ENCODE data around the gene CIT.

CIT gene

DNA sequence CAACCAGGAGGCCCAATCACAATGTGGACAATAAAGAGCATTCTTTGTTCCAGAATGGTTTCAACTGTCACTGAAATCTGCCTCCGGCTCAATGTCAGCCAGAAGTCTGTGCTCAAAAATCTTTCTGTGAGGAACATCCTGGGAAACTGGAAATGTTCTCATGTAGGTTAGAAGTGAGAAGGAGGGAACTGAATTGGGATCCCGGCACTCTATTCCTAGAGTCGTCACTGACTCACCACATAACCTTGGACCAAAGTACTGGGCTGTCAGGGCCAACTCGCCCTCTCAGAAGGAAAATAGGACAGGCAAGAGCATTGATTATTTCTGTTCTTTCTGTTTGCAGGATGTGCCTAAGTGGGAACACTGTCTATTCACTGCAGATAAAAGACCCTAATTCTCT, 151.6 kb downstream of the CIT start:
- Histone ChIP-seq H3K27ac (ENCODE audit: insufficient read depth, low read depth, low read length, poor library complexity, severe bottlenecking) (no peak overlapping the region), H3K27me3 (ENCODE audit: control insufficient read depth, insufficient read depth, low read length, poor library complexity, severe bottlenecking) (no peaks in the 10 kb centered on the region), H3K9me3 (ENCODE audit: control insufficient read depth, low read length) (no peaks in the 10 kb centered on the region), H3K4me3 (ENCODE audit: insufficient read depth, low read depth, low read length) (no peak overlapping the region), H3K36me3 (ENCODE audit: control insufficient read depth, insufficient read depth, low read length) (peaks cover 3% of the 10 kb centered on the region), H3K4me1 (ENCODE audit: control insufficient read depth, insufficient read depth, low read length) (no peaks in the 10 kb centered on the region)
- WGBS, 2 experiments = 95 to 97% methylated on average over 4 of the region's 4 CpGs

DNA sequence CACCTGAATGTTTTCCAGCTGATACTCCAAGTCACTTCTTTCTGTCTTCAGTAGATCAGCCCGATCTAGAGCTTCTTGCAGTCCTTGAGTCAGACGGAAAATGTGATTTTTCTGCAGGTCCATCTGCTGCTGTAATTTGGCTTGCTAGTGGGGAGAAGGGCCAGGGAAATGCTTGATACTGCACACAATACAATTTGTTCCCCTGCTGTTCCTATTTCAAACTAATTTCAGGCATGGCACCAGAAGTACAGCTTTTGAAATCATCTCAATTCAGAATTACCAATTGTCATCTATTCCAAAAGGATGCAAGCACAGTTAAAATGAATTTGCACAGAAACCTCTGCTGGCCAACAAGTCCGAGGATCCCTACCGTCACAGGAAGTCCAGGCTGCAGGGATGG, 155.8 kb downstream of the CIT start:
- peaks cover 24% of the 10 kb centered on the region for H3K36me3 ChIP-seq (ENCODE audit: control insufficient read depth, insufficient read depth, low read length)
- 94 to 95% methylated on average over 4 of the region's 4 CpGs for WGBS, 2 experiments
- H3K9me3 ChIP-seq (ENCODE audit: control insufficient read depth, low read length) = no peaks in the 10 kb centered on the region
- no peaks in the 10 kb centered on the region for H3K4me1 ChIP-seq (ENCODE audit: control insufficient read depth, insufficient read depth, low read length)
- H3K27me3 ChIP-seq (ENCODE audit: control insufficient read depth, insufficient read depth, low read length, poor library complexity, severe bottlenecking) = no peaks in the 10 kb centered on the region
- no peak overlapping the region for H3K27ac ChIP-seq (ENCODE audit: insufficient read depth, low read depth, low read length, poor library complexity, severe bottlenecking)
- H3K4me3 ChIP-seq (ENCODE audit: insufficient read depth, low read depth, low read length) = no peak overlapping the region

DNA sequence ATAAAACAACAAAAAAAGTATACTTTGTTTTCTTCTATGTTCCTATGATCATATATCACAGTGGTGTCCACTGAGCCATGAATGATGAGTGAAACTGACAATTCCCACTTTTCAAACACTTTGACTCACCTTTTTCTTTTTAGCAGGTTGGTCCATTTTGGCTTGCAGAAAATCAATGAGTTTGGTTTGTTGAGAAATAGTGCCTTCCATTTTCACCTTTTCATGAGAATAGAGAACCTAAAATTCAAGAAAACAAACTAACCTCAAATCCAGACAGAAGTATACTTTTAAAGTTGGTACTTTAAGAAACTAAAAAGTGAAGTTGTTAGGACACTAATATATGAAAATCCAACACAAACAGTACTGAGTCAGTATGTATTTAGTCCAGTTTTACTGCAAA, 156.8 kb downstream of the CIT start:
- H3K27ac ChIP-seq (ENCODE audit: insufficient read depth, low read depth, low read length, poor library complexity, severe bottlenecking) = no peak overlapping the region
- H3K36me3 ChIP-seq (ENCODE audit: control insufficient read depth, insufficient read depth, low read length) = peaks cover 24% of the 10 kb centered on the region
- H3K9me3 ChIP-seq (ENCODE audit: control insufficient read depth, low read length) = no peaks in the 10 kb centered on the region
- H3K27me3 ChIP-seq (ENCODE audit: control insufficient read depth, insufficient read depth, low read length, poor library complexity, severe bottlenecking) = no peaks in the 10 kb centered on the region
- H3K4me1 ChIP-seq (ENCODE audit: control insufficient read depth, insufficient read depth, low read length) = no peaks in the 10 kb centered on the region
- no peak overlapping the region for H3K4me3 ChIP-seq (ENCODE audit: insufficient read depth, low read depth, low read length)

DNA sequence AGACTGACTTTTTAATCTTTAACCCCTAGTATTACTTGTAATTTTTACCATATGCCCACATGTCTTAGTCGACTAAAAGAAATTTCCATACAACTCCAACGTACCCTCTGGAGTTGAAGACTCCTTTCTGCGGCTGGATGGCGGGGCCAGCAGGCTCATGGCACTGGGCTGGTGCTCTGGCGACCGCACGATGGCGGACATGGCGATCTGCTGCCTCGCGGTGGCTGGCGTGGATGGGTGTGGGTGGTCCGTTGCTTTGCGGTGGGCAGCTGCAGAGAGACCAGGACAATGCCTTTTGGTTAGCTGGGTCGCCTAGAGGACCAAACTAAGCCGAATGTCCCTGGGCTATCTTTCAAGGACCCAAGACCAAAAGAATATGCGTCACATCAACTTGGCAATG, 159.0 kb downstream of the CIT start:
- Histone ChIP-seq H3K27me3 (ENCODE audit: control insufficient read depth, insufficient read depth, low read length, poor library complexity, severe bottlenecking) (no peaks in the 10 kb centered on the region), H3K4me3 (ENCODE audit: insufficient read depth, low read depth, low read length) (no peak overlapping the region), H3K9me3 (ENCODE audit: control insufficient read depth, low read length) (no peaks in the 10 kb centered on the region), H3K36me3 (ENCODE audit: control insufficient read depth, insufficient read depth, low read length) (peaks cover 39% of the 10 kb centered on the region), H3K27ac (ENCODE audit: insufficient read depth, low read depth, low read length, poor library complexity, severe bottlenecking) (no peak overlapping the region), H3K4me1 (ENCODE audit: control insufficient read depth, insufficient read depth, low read length) (no peaks in the 10 kb centered on the region)
- 95 to 98% methylated on average over 17 of the region's 17 CpGs for WGBS, 2 experiments

DNA sequence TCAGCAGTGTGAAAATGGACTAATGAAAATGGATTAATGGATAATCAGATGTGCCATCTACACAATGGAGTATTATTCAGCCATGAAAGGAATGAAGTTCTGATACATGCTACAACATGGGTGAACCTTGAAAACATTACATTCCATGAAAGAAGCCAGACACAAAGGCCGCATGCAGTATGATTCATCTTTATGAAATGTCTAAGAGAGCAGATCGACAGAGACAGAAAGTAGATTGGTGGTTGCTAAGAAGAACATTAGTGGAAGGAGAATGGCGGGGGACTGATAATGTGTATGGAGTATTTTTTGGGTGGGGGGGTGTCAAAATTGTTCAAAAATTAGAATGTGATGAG, 161.9 kb downstream of the CIT start:
- no peaks in the 10 kb centered on the region for H3K9me3 ChIP-seq (ENCODE audit: control insufficient read depth, low read length)
- 90 to 95% methylated on average over 3 of the region's 3 CpGs for WGBS, 2 experiments
- H3K4me3 ChIP-seq (ENCODE audit: insufficient read depth, low read depth, low read length) = no peak overlapping the region
- H3K27me3 ChIP-seq (ENCODE audit: control insufficient read depth, insufficient read depth, low read length, poor library complexity, severe bottlenecking) = no peaks in the 10 kb centered on the region
- H3K36me3 ChIP-seq (ENCODE audit: control insufficient read depth, insufficient read depth, low read length) = peaks cover 61% of the 10 kb centered on the region
- no peak overlapping the region for H3K27ac ChIP-seq (ENCODE audit: insufficient read depth, low read depth, low read length, poor library complexity, severe bottlenecking)
- no peaks in the 10 kb centered on the region for H3K4me1 ChIP-seq (ENCODE audit: control insufficient read depth, insufficient read depth, low read length)

DNA sequence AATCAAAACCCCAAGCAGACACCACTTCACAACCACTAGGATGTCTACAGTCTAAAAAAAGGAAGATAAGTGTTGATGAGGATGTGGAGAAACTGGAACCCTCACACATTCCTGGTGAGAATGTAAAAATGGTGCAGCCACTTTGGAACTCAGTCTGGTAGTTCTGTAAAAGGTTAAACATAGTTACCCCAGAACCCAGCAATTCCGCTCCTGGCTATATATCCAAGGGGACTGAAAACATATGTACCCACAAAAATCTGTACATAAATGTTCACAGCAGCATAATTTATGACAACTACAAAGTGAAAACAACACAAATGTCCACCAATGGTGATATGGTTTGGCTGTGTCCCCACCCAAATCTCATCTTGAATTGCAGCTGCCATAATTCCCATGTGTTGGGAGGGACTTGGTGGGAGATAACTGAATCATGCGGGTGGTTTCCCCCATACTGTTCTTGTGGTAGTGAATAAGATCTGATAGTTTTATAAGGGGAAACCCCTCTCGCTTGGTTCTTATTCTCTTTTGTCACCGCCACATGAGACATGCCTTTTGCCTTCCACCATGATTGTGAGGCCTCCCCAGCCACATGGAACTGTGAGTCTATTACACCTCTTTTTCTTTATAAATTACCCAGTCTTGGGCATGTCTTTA, 162.4 kb downstream of the CIT start:
- Histone ChIP-seq H3K27me3 (ENCODE audit: control insufficient read depth, insufficient read depth, low read length, poor library complexity, severe bottlenecking) (no peaks in the 10 kb centered on the region), H3K4me1 (ENCODE audit: control insufficient read depth, insufficient read depth, low read length) (no peaks in the 10 kb centered on the region), H3K27ac (ENCODE audit: insufficient read depth, low read depth, low read length, poor library complexity, severe bottlenecking) (no peak overlapping the region), H3K36me3 (ENCODE audit: control insufficient read depth, insufficient read depth, low read length) (peaks cover 61% of the 10 kb centered on the region), H3K9me3 (ENCODE audit: control insufficient read depth, low read length) (no peaks in the 10 kb centered on the region), H3K4me3 (ENCODE audit: insufficient read depth, low read depth, low read length) (no peak overlapping the region)
- 92 to 98% methylated on average over 4 of the region's 4 CpGs for WGBS, 2 experiments

DNA sequence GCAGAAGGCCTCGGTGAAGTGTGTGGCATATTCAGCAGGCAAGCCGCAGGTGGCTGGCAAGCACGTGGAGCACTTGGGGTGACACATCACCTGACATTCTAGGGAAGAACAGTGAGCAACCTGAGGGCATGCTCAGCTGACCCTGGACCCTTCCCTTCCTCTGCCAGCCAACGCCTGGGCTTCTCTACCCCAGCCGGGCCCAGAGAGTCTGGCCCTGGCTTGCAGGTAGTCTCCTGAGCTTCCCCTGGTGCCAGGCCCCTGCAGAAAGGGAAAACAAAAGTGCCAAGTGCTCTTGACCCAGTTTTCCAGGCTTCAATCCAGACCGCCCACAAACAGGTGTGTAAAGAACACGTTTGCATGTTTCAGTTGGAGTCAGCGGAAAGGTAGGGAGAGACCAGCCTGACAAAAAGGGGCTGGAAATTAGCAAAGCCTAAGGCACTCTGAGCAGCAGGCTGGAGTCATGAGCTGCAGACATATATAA, 163.5 kb downstream of the CIT start:
- Histone ChIP-seq H3K27ac (ENCODE audit: insufficient read depth, low read depth, low read length, poor library complexity, severe bottlenecking) (no peak overlapping the region), H3K27me3 (ENCODE audit: control insufficient read depth, insufficient read depth, low read length, poor library complexity, severe bottlenecking) (no peaks in the 10 kb centered on the region), H3K9me3 (ENCODE audit: control insufficient read depth, low read length) (no peaks in the 10 kb centered on the region), H3K4me3 (ENCODE audit: insufficient read depth, low read depth, low read length) (no peak overlapping the region), H3K36me3 (ENCODE audit: control insufficient read depth, insufficient read depth, low read length) (peaks cover 62% of the 10 kb centered on the region), H3K4me1 (ENCODE audit: control insufficient read depth, insufficient read depth, low read length) (no peaks in the 10 kb centered on the region)
- 94% methylated on average over 8 of the region's 8 CpGs for WGBS, 2 experiments

DNA sequence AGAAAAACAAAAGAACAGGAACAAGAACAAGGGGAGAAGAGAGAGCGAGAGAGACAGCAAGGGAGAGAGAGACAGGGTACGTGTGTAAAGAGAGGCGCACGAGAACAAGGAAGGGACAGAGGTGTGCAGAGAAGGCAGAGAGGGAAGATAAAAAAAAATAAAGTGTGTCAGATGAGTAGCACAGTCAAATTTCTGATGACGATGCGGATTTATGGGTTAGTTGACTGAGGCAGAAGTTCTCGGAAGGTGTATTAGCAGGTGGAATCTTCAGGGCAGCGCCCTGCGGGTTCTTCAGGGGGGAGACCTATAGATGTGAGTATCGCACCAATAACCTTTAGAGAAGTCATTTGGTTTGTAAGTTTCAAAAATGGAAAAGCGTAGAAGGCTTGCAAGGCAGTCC, 164.4 kb downstream of the CIT start:
- Histone ChIP-seq H3K27me3 (ENCODE audit: control insufficient read depth, insufficient read depth, low read length, poor library complexity, severe bottlenecking) (no peaks in the 10 kb centered on the region), H3K4me3 (ENCODE audit: insufficient read depth, low read depth, low read length) (no peak overlapping the region), H3K36me3 (ENCODE audit: control insufficient read depth, insufficient read depth, low read length) (peaks cover 58% of the 10 kb centered on the region), H3K9me3 (ENCODE audit: control insufficient read depth, low read length) (no peaks in the 10 kb centered on the region), H3K27ac (ENCODE audit: insufficient read depth, low read depth, low read length, poor library complexity, severe bottlenecking) (no peak overlapping the region), H3K4me1 (ENCODE audit: control insufficient read depth, insufficient read depth, low read length) (no peaks in the 10 kb centered on the region)
- WGBS, 2 experiments = 96 to 97% methylated on average over 11 of the region's 11 CpGs

DNA sequence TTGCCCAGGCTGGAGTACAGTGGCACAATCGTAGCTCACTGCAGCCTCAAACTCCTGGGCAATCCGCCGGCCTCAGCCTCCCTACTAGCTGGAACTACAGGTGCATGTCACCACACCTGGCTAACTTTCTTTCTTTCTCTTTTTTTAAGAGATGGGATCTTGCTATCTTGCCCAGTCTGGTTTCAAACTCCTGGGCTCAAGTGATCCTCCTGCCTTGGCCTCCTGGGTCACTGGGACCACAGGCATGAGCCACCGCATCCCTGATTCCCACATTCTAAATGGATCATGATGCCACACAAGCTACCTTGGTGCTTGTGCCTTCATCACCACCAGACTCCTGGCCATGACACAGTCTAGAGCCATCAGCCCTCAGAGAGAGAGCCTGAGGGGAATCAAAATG, 165.4 kb downstream of the CIT start:
- H3K27ac ChIP-seq (ENCODE audit: insufficient read depth, low read depth, low read length, poor library complexity, severe bottlenecking) = no peak overlapping the region
- no peaks in the 10 kb centered on the region for H3K4me1 ChIP-seq (ENCODE audit: control insufficient read depth, insufficient read depth, low read length)
- H3K9me3 ChIP-seq (ENCODE audit: control insufficient read depth, low read length) = no peaks in the 10 kb centered on the region
- H3K4me3 ChIP-seq (ENCODE audit: insufficient read depth, low read depth, low read length) = no peak overlapping the region
- H3K36me3 ChIP-seq (ENCODE audit: control insufficient read depth, insufficient read depth, low read length) = peaks cover 62% of the 10 kb centered on the region
- no peaks in the 10 kb centered on the region for H3K27me3 ChIP-seq (ENCODE audit: control insufficient read depth, insufficient read depth, low read length, poor library complexity, severe bottlenecking)
- 92 to 94% methylated on average over 4 of the region's 4 CpGs for WGBS, 2 experiments

DNA sequence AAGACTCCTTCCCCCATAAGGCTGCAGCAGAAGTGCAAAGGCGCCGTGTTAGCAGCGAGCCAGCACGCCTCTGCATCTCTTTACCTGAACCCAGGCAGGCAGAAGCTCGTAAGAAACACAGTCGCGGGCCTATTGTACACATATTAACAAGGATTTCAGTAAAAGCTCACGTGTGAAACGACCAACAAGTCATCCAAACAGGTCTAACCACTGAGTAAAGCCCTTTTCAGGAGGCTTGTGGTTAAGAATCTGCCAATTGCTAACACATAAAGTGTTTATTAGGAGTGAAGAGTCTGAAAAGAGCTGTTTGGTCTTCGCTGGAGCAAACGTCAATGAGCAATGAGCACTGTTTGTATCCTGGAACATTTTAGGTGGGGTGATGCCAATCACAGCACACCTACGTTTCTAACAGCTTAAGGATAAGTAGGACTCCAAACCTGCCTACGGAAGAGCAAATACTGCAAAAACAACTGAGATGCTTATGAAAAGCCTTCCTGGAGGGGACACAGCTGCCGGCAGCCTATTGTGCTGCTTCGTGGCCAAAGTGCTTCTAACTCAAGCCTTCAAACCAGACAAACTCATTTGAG, 166.1 kb downstream of the CIT start:
- 93 to 94% methylated on average over 15 of the region's 15 CpGs for WGBS, 2 experiments
- peaks cover 62% of the 10 kb centered on the region for H3K36me3 ChIP-seq (ENCODE audit: control insufficient read depth, insufficient read depth, low read length)
- no peak overlapping the region for H3K4me3 ChIP-seq (ENCODE audit: insufficient read depth, low read depth, low read length)
- no peaks in the 10 kb centered on the region for H3K27me3 ChIP-seq (ENCODE audit: control insufficient read depth, insufficient read depth, low read length, poor library complexity, severe bottlenecking)
- no peaks in the 10 kb centered on the region for H3K4me1 ChIP-seq (ENCODE audit: control insufficient read depth, insufficient read depth, low read length)
- no peak overlapping the region for H3K27ac ChIP-seq (ENCODE audit: insufficient read depth, low read depth, low read length, poor library complexity, severe bottlenecking)
- H3K9me3 ChIP-seq (ENCODE audit: control insufficient read depth, low read length) = no peaks in the 10 kb centered on the region

All from ectodermal cell (in vitro differentiated cells).